A673 (cell line): Measurements from ENCODE around the gene SUSD4. TPM values are rescaled to one million over a fixed set of nuclear protein-coding genes. Genes with fewer than 3 reads are reported as not detected.

Experiments used
- BruUV-seq: library from RNA; stranded (reverse); fragments of 400-500 nt; replicated peaks from 2 replicates; lab custom pipeline; 2021; lab: Mats Ljungman, UMichigan
- CTCF ChIA-PET: fragments of 300-600 bp; sonication (Branson Sonifier 250); formaldehyde crosslinking; loops from one replicate; lab custom pipeline; 2022; ENCODE audit warnings: antibody characterized with exemption; lab: Charles Lee
- POLR2A ChIA-PET: fragments of 300-600 bp; sonication (Branson Sonifier 250); formaldehyde crosslinking; loops from one replicate; lab custom pipeline; 2022; ENCODE audit warnings: antibody characterized with exemption; ENCODE audit not compliant: low non-redundant PET; lab: Charles Lee
- DNase-seq: peaks from one replicate; pipeline ENCODE4 v3.0.0-alpha.2; 2015; ENCODE audit warnings: low spot score
- H3K27ac ChIP-seq: fragments of 200-600 bp; sonication (generic); 2 replicates; pipeline ENCODE4 v1.5.1; 2016; ENCODE audit warnings: mixed run types, low read depth, mild to moderate bottlenecking, mixed read lengths, antibody characterized with exemption, low read length; ENCODE audit not compliant: poor library complexity, severe bottlenecking
- H3K27me3 ChIP-seq: fragments of 200-600 bp; sonication (generic); replicated peaks from 2 replicates; pipeline ENCODE4 v1.6.1; 2017; ENCODE audit warnings: mixed run types, low read depth, mild to moderate bottlenecking, mixed read lengths, antibody characterized with exemption, low read length; ENCODE audit not compliant: insufficient read depth, poor library complexity
- H3K36me3 ChIP-seq: fragments of 200-600 bp; sonication (generic); 2 replicates; pipeline ENCODE4 v1.6.1; 2016; ENCODE audit warnings: mixed run types, mild to moderate bottlenecking, mixed read lengths, antibody characterized with exemption, low read length; ENCODE audit not compliant: insufficient read depth, poor library complexity, severe bottlenecking
- H3K4me1 ChIP-seq: fragments of 200-600 bp; sonication (generic); 2 replicates; pipeline ENCODE4 v1.6.1; 2017; ENCODE audit warnings: mixed run types, mild to moderate bottlenecking, mixed read lengths, antibody characterized with exemption, low read length; ENCODE audit not compliant: insufficient read depth, poor library complexity, severe bottlenecking
- H3K4me3 ChIP-seq: fragments of 200-600 bp; sonication (generic); 2 replicates; pipeline ENCODE4 v1.5.1; 2016; ENCODE audit warnings: low read depth, mixed run types, mild to moderate bottlenecking, mixed read lengths, low read length; ENCODE audit not compliant: poor library complexity, severe bottlenecking
- H3K9me3 ChIP-seq: fragments of 200-600 bp; sonication (generic); 2 replicates; pipeline ENCODE4 v1.6.1; 2016; ENCODE audit warnings: mixed run types, low read depth, mild to moderate bottlenecking, mixed read lengths, antibody characterized with exemption, low read length; ENCODE audit not compliant: poor library complexity, severe bottlenecking
- CTCF ChIP-seq: fragments of 300-800, 200-600 bp; sonication (generic); conservative IDR thresholded peaks from 2 replicates; pipeline ENCODE4 v1.5.1; 2017; ENCODE audit warnings: low read depth, mild to moderate bottlenecking, antibody characterized with exemption, low read length, moderate library complexity, mixed read lengths
- EZH2 ChIP-seq: fragments of 200-600 bp; sonication (generic); IDR thresholded peaks from 2 replicates; pipeline ENCODE4 v1.6.1; 2017; ENCODE audit warnings: borderline replicate concordance, low read depth, mild to moderate bottlenecking, mixed read lengths, antibody characterized with exemption, low read length; ENCODE audit not compliant: poor library complexity, severe bottlenecking
- intact Hi-C: fragments of 100-400 bp; cut with micrococcal nuclease; formaldehyde crosslinking; loops from one replicate; pipeline ENCODE4 v1.10.0; 2022; ENCODE audit not compliant: unreplicated experiment
- total RNA-seq: library from RNA; stranded (reverse); gene quantifications from 2 replicates; pipeline ENCODE4 v1.2.3, GENCODE V29; 2021

SUSD4 gene
- total RNA-seq, 1 experiment from 2014 or later = not detected

- no peak overlapping the region for H3K4me3 ChIP-seq
Measured at GRCh38 chr1:223250632-223251015, 113.4 kb downstream of the SUSD4 start.

DNA sequence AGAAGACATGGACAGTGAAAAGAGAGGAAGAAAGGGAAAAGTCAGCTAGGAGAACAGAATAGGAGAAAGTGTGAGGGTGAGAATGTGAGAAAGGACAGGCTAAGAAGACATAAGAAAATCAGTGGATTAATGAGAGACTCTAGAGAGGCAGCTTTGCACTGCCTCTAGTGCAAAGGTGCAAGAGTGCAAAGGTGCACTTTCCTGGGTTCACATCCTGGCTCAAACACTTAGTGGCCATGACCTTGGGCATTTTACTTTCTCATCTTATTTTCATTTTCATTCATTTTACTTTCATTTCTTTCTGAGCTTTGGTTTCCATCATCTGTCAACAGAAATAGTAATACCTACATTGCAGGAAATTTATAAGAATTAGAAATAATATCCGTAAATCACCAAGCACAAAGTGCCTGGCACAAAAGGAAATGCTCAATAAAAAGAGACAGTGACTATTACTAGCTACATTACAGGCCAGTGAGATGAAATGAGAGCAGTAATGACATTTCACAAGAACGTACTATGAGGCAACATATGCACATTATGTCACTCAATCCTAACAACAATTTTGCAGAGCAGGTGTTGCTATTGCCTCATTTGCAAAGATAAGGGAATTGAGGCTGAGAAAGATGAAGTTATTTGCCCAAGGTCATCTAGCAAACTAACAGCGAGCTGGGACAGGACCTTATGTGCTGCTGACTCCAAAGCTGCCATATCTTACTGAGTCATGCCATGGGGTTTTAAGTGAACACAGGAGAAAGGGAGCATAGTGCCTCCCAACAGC, 113.9 kb downstream of the SUSD4 start:
- no peaks in the 10 kb centered on the region for H3K4me1 ChIP-seq
- no peaks in the 10 kb centered on the region for H3K9me3 ChIP-seq
- ChIA-PET POLR2A (no interaction called here), CTCF (no interaction called here)
- no peak for DNase-seq
- no peaks in the 10 kb centered on the region for H3K27me3 ChIP-seq
- TF ChIP-seq EZH2 (no peak), CTCF (no peak)
- BruUV-seq = no TSS peak
- H3K36me3 ChIP-seq = no peaks in the 10 kb centered on the region
- intact Hi-C loops = loop anchor here (5.0 kb wide), 1 partner anchor 118 kb away; no protein-coding TSS in a partner anchor
- H3K4me3 ChIP-seq = no peak overlapping the region
- no peak overlapping the region for H3K27ac ChIP-seq

More at GRCh38 chr1:223250632-223251015, 113.4 kb downstream of the SUSD4 start:
- no peak for TF ChIP-seq EZH2
- no peak for TF ChIP-seq CTCF
- H3K36me3 ChIP-seq = no peaks in the 10 kb centered on the region
- no peak overlapping the region for H3K27ac ChIP-seq
- DNase-seq = no peak
- H3K27me3 ChIP-seq = no peaks in the 10 kb centered on the region
- POLR2A ChIA-PET = no interaction called here
- no TSS peak for BruUV-seq
- H3K9me3 ChIP-seq = no peaks in the 10 kb centered on the region
- intact Hi-C loops = no loop called here
- no peaks in the 10 kb centered on the region for H3K4me1 ChIP-seq
- CTCF ChIA-PET = no interaction called here

GRCh38 chr1:223248770-223249140, 115.2 kb downstream of the SUSD4 start:
- no peak for DNase-seq
- no peak overlapping the region for H3K4me3 ChIP-seq
- no peaks in the 10 kb centered on the region for H3K9me3 ChIP-seq
- no peak overlapping the region for H3K27ac ChIP-seq
- no peak for TF ChIP-seq CTCF
- no peak for TF ChIP-seq EZH2
- no peaks in the 10 kb centered on the region for H3K36me3 ChIP-seq
- CTCF ChIA-PET = no interaction called here
- intact Hi-C loops = loop anchor here (5.0 kb wide), 1 partner anchor 116 kb away; no protein-coding TSS in a partner anchor
- H3K27me3 ChIP-seq = no peaks in the 10 kb centered on the region
- POLR2A ChIA-PET = interaction anchor here (0.5 kb wide), 1 partner anchor 424 kb away, joined by 5 read pairs; no protein-coding TSS in a partner anchor
- BruUV-seq = no TSS peak
- no peaks in the 10 kb centered on the region for H3K4me1 ChIP-seq
